Esophagus (tissue), 2 donors: ENCODE measurements around the gene LAYN. TPM values are rescaled to one million over a fixed set of nuclear protein-coding genes. Genes with fewer than 3 reads are reported as not detected.

Source experiments
- H3K27ac ChIP-seq, 2 donors: one replicate each; pipeline ENCODE4 v1.5.1; 2013; ENCODE audit warnings: low read depth in 2 of 2, mild to moderate bottlenecking in 2 of 2, inconsistent platforms in 1 of 2, low read length in 1 of 2, moderate library complexity in 1 of 2
- H3K27me3 ChIP-seq, 2 donors: one replicate each; pipeline ENCODE4 v1.6.1; 2013; ENCODE audit warnings: low read length in 2 of 2, control low read depth in 1 of 2, mild to moderate bottlenecking in 1 of 2; ENCODE audit not compliant: insufficient read depth in 2 of 2, control insufficient read depth in 1 of 2
- H3K36me3 ChIP-seq, 2 donors: one replicate each; pipeline ENCODE4 v1.6.1; 2013; ENCODE audit warnings: low read length in 1 of 2; ENCODE audit not compliant: control insufficient read depth in 2 of 2, insufficient read depth in 2 of 2
- H3K4me1 ChIP-seq, 2 donors: one replicate each; pipeline ENCODE4 v1.6.1; 2013; ENCODE audit warnings: low read length in 1 of 2; ENCODE audit not compliant: control insufficient read depth in 2 of 2, insufficient read depth in 2 of 2
- H3K4me3 ChIP-seq, 2 donors: one replicate each; pipeline ENCODE4 v1.5.1; 2013; ENCODE audit warnings: low read length in 2 of 2, mild to moderate bottlenecking in 2 of 2, low read depth in 1 of 2, moderate library complexity in 1 of 2
- H3K9me3 ChIP-seq, 2 donors: one replicate each; pipeline ENCODE4 v1.6.1; 2013; ENCODE audit warnings: mild to moderate bottlenecking in 2 of 2, low read depth in 1 of 2, low read length in 1 of 2, moderate library complexity in 1 of 2; ENCODE audit not compliant: control insufficient read depth in 2 of 2, insufficient read depth in 1 of 2
- WGBS, 2 donors: extraction: QIAGEN DNeasy Blood & Tissue Kit; methylation state at CpG; one replicate each; pipeline ENCODE4 v1.1.7; 2013; 5-methylcytosine and 5-hydroxymethylcytosine counted together
- polyA plus RNA-seq, 2 donors: library from polyadenylated mRNA; stranded (reverse); fragments of 200-250 nt; gene quantifications; one replicate each; pipeline ENCODE4 v1.2.3, GENCODE V29; 2013
- donor health status: healthy with polysubstance abuse.
- donor health status: Bipolar disorder and iron deficiency.

Gene LAYN
- polyA plus RNA-seq, 2 donors: 1.4 to 2.9 TPM

DNA sequence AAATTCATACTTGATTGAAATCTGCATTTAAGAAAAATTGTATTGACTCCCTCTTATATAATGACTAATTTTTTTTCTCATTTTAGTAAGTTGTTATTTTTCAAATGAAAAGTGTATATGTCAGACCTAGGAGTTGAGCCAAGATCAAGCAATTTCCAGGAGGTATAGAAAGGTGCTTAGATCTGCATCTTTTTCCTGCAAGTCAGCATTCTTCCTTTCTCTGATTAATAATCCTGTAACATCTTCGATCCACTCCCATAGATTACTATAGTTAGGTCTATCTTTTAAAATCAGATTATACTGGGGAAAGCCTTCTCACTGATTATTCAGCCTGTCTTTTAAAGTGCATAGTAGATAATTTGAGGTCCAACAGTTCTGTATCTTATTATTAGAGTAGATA, 13.2 kb upstream of the LAYN start:
- Histone ChIP-seq H3K9me3 (no peaks in the 10 kb centered on the region), H3K4me3 (no peak overlapping the region), H3K27ac (no peak overlapping the region), H3K36me3 (no peaks in the 10 kb centered on the region), H3K4me1 (no peaks in the 10 kb centered on the region), H3K27me3 (no peaks in the 10 kb centered on the region)
- WGBS, 2 donors: 78 to 79% methylated on average over 1 of the region's 1 CpG

GRCh38 chr11:111528557-111528956, 12.0 kb upstream of the LAYN start:
- Histone ChIP-seq H3K27me3 (no peaks in the 10 kb centered on the region), H3K4me1 (no peaks in the 10 kb centered on the region), H3K27ac (no peak overlapping the region), H3K36me3 (no peaks in the 10 kb centered on the region), H3K9me3 (no peaks in the 10 kb centered on the region), H3K4me3 (no peak overlapping the region)
- WGBS, 2 donors: 57% methylated on average over 1 of the region's 1 CpG

DNA sequence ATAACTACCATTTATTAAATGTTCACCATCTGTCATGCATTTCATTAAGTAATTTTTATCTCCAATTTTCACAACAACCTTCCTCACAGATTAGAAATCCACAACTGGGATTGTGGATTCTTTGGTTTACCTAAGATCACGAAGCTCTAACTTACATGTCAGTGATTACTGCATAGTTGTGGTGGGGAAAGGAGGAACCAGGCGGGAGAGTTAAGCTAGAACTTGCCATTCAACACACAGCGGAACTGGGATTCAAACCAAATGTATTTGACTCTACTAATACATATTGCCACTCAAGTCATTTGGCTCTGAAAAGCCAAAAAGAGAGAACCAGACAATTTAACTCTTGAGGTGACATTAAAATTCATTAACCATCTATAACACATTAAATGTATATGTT, 10.4 kb upstream of the LAYN start:
- H3K27me3 ChIP-seq: no peaks in the 10 kb centered on the region
- no peaks in the 10 kb centered on the region for H3K36me3 ChIP-seq
- H3K4me1 ChIP-seq: no peaks in the 10 kb centered on the region
- no peak overlapping the region for H3K4me3 ChIP-seq
- no peaks in the 10 kb centered on the region for H3K9me3 ChIP-seq
- H3K27ac ChIP-seq: no peak overlapping the region
- 70% methylated on average over 3 of the region's 3 CpGs for WGBS, 2 donors

DNA sequence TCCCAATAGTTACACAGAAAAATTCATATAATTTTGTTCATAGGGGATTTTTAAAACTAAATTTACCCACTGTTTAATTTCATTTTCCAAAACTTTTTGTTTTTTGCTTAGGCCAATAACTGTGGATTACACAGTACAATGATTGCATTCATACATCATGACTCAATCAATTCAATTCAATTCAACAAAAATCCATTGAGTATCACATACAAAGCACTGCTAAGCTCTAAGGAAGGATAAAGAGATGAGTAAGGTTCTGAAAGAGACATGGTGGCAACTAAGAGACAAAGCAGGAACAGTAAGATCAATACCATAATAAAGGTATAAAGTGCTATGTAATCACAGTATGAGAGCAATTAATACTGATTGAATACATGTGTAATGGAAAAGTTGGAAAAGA, 9.4 kb upstream of the LAYN start:
- Histone ChIP-seq H3K27me3 (no peaks in the 10 kb centered on the region), H3K4me3 (no peak overlapping the region), H3K9me3 (no peaks in the 10 kb centered on the region), H3K4me1 (no peaks in the 10 kb centered on the region), H3K27ac (no peak overlapping the region), H3K36me3 (no peaks in the 10 kb centered on the region)

- H3K36me3 ChIP-seq: no peaks in the 10 kb centered on the region
- H3K4me3 ChIP-seq: no peak overlapping the region
- no peaks in the 10 kb centered on the region for H3K9me3 ChIP-seq
- no peaks in the 10 kb centered on the region for H3K4me1 ChIP-seq
- no peaks in the 10 kb centered on the region for H3K27me3 ChIP-seq
- 64 to 70% methylated on average over 9 of the region's 9 CpGs for WGBS, 2 donors
- H3K27ac ChIP-seq: no peak overlapping the region
Observed at GRCh38 chr11:111531687-111532364, 8.7 kb upstream of the LAYN start.

DNA sequence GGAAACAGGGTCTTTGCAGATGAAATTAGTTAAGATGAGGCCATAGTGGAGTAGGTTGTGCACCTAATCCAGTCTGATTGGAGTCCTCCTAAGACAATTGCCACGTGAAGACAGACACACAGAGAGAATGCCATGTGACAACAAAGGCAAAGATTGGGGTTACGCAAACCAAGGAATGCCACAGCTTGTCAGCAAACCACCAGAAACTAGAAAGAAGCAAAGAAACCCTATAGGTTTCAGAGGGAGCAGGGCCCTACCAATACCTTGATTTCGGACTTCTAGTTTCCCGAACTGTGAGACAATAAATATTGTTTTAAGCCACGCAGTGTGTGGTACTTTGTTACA, 8.2 kb upstream of the LAYN start:
- no peaks in the 10 kb centered on the region for H3K9me3 ChIP-seq
- no peak overlapping the region for H3K4me3 ChIP-seq
- WGBS, 2 donors: 82 to 88% methylated on average over 5 of the region's 5 CpGs
- H3K27ac ChIP-seq: no peak overlapping the region
- H3K36me3 ChIP-seq: no peaks in the 10 kb centered on the region
- no peaks in the 10 kb centered on the region for H3K4me1 ChIP-seq
- H3K27me3 ChIP-seq: no peaks in the 10 kb centered on the region

DNA sequence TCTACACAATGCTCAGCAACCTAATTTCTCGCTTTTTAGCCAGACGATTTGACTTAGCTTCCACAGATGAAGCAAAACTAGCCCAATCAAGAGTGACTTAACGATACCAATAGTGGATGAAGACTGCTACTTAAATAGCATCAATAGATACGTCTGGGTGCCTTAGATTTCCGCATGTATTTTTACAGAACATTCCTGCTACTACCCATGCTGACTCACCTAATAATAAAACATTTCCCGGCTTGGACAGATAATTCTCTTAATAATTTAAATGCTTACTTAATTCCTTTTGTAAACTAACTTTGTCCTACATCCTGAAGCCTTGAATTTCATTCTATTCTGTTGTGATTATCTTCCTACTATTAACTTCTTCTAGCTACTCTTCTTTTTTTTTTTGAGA, 5.2 kb upstream of the LAYN start:
- peaks cover 0 to 5% of the 10 kb centered on the region in 2 donors for H3K27me3 ChIP-seq
- H3K9me3 ChIP-seq: no peaks in the 10 kb centered on the region
- no peaks in the 10 kb centered on the region for H3K36me3 ChIP-seq
- H3K4me1 ChIP-seq: peaks cover 0 to 4% of the 10 kb centered on the region in 2 donors
- H3K27ac ChIP-seq: no peak overlapping the region
- H3K4me3 ChIP-seq: no peak overlapping the region
- 80 to 86% methylated on average over 6 of the region's 6 CpGs for WGBS, 2 donors

DNA sequence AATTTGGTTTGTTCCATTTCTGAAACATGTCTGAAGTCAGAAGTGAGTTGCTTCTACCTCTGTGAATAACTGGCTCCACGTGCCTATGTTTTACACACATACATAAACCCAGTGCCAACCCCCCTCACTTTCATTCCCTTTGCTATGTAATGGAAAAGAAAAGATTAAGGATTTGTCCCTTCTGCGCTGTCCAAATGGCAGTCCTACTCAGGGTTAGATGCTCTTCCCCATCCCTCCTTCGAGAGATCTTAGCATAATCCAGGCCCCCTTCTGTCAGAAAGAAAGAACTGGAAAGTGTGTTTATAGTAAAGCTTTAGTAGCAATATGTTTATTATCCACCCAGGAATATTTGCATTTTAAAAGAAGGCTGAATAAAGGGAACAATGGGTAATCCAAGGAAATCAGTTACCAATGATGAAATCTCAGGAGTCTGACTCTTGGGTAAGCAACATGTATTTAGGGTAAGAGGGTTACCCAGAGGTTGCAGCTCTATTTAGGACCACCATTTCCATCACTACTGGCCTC, 3.1 kb upstream of the LAYN start:
- WGBS, 2 donors: 80% methylated on average over 3 of the region's 3 CpGs
- Histone ChIP-seq H3K9me3 (no peaks in the 10 kb centered on the region), H3K27ac (no peak overlapping the region), H3K4me3 (no peak overlapping the region), H3K27me3 (peaks cover 0 to 5% of the 10 kb centered on the region in 2 donors), H3K4me1 (peaks cover 0 to 10% of the 10 kb centered on the region in 2 donors), H3K36me3 (no peaks in the 10 kb centered on the region)

DNA sequence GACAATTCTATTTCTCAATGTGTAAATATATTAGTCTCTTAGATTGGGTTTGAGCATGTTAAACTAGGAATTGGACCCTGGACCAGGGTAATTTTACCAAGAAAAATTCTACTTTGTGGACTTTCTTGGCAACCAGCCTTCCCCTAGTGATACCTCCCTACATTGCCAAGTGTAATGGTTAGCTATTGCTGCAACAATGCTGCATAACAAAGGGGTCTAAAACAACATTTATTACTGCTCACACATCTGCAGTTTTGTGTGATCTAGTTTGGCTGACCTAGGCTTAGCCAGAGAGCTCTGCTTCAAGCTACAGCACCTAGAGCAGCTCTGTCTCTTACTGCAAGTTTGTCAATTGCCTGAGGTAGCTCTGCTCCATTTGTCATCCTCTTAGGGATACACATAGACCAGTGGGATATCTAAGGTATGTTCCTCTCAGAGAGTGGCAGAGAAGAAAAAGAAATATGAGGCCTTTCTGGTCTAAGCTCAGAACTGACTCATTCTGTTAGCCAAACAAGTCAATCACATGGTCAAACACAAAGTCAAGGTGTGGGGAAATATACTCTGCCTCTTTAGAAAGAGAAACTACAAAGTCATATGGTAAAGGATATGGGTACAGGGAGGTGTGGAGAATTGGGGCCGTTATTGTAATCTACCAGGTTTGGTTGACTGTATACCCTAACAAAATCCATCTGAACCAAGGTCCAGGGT, 2.0 kb upstream of the LAYN start:
- no peak overlapping the region for H3K4me3 ChIP-seq
- H3K4me1 ChIP-seq: peaks cover 0 to 10% of the 10 kb centered on the region in 2 donors
- no peaks in the 10 kb centered on the region for H3K36me3 ChIP-seq
- no peak overlapping the region for H3K27ac ChIP-seq
- H3K9me3 ChIP-seq: no peaks in the 10 kb centered on the region
- peaks cover 0 to 5% of the 10 kb centered on the region in 2 donors for H3K27me3 ChIP-seq
- WGBS, 2 donors: 63 to 77% methylated on average over 1 of the region's 1 CpG
